Renal cortex interstitium (tissue), 15 donors: ENCODE measurements around the gene GPATCH8. TPM values are rescaled to one million over a fixed set of nuclear protein-coding genes. Genes with fewer than 3 reads are reported as not detected.
"Not testable (repeated sequence)": the region's sequence is repeated elsewhere in the genome, so short reads cannot be mapped to it uniquely, and the experiment has no call there.

Source experiments
- DNase-seq, 11 donors: peaks; one replicate each; pipeline ENCODE4 v3.0.0-alpha.2; 2013; ENCODE audit warnings: low read depth in 9 of 11, low spot score in 4 of 11; ENCODE audit errors: extremely low read depth in 1 of 11
- long read RNA-seq, 16 experiments: transcript quantifications; one replicate each; lab custom pipeline, GENCODE V29; 2026
- polyA plus RNA-seq, 3 donors: library from polyadenylated mRNA; unstranded; fragments of 120-200 nt; gene quantifications; one replicate each; pipeline ENCODE4 v1.2.1, GENCODE V29; 2013; ENCODE audit not compliant: insufficient read length in 3 of 3

The GPATCH8 gene
- polyA plus RNA-seq = 10 to 100 TPM; 41.5 to 54.5 (median 44.5) TPM
- long read RNA-seq, donor 1, full-length matches to known transcripts = 3 of 3 reads
- long read RNA-seq, donor 1, partial matches to known transcripts = 0 of 3 reads
- long read RNA-seq, donor 1, other reads (novel, unspliced or antisense) = 0 of 3 reads
- long read RNA-seq, donor 2, full-length matches to known transcripts = 3 of 3 reads
- long read RNA-seq, donor 2, partial matches to known transcripts = 0 of 3 reads
- long read RNA-seq, donor 2, other reads (novel, unspliced or antisense) = 0 of 3 reads
- long read RNA-seq, donor 3, full-length matches to known transcripts = 6 of 6 reads
- long read RNA-seq, donor 3, partial matches to known transcripts = 0 of 6 reads
- long read RNA-seq, donor 3, other reads (novel, unspliced or antisense) = 0 of 6 reads
- long read RNA-seq, donor 4, full-length matches to known transcripts = 6 of 6 reads
- long read RNA-seq, donor 4, partial matches to known transcripts = 0 of 6 reads
- long read RNA-seq, donor 4, other reads (novel, unspliced or antisense) = 0 of 6 reads
- long read RNA-seq, donor 5 = 0 reads
- long read RNA-seq, donor 6, full-length matches to known transcripts = 6 of 6 reads
- long read RNA-seq, donor 6, partial matches to known transcripts = 0 of 6 reads
- long read RNA-seq, donor 6, other reads (novel, unspliced or antisense) = 0 of 6 reads
- long read RNA-seq, donor 7, full-length matches to known transcripts = 2 of 8 reads
- long read RNA-seq, donor 7, partial matches to known transcripts = 6 of 8 reads
- long read RNA-seq, donor 7, other reads (novel, unspliced or antisense) = 0 of 8 reads
- long read RNA-seq, donor 8 = 0 reads
- long read RNA-seq, donor 9, full-length matches to known transcripts = 9 of 9 reads
- long read RNA-seq, donor 9, partial matches to known transcripts = 0 of 9 reads
- long read RNA-seq, donor 9, other reads (novel, unspliced or antisense) = 0 of 9 reads
- long read RNA-seq, donor 10, full-length matches to known transcripts = 3 of 3 reads
- long read RNA-seq, donor 10, partial matches to known transcripts = 0 of 3 reads
- long read RNA-seq, donor 10, other reads (novel, unspliced or antisense) = 0 of 3 reads
- long read RNA-seq, donor 11, full-length matches to known transcripts = 5 of 5 reads
- long read RNA-seq, donor 11, partial matches to known transcripts = 0 of 5 reads
- long read RNA-seq, donor 11, other reads (novel, unspliced or antisense) = 0 of 5 reads
- long read RNA-seq, donor 12, full-length matches to known transcripts = 1 of 1 reads
- long read RNA-seq, donor 12, partial matches to known transcripts = 0 of 1 reads
- long read RNA-seq, donor 12, other reads (novel, unspliced or antisense) = 0 of 1 reads
- long read RNA-seq, donor 13 = 0 reads
- long read RNA-seq, donor 14, full-length matches to known transcripts = 6 of 6 reads
- long read RNA-seq, donor 14, partial matches to known transcripts = 0 of 6 reads
- long read RNA-seq, donor 14, other reads (novel, unspliced or antisense) = 0 of 6 reads
- long read RNA-seq, donor 15, full-length matches to known transcripts = 2 of 2 reads
- long read RNA-seq, donor 15, partial matches to known transcripts = 0 of 2 reads
- long read RNA-seq, donor 15, other reads (novel, unspliced or antisense) = 0 of 2 reads
- long read RNA-seq, donor 16, full-length matches to known transcripts = 21 of 30 reads
- long read RNA-seq, donor 16, partial matches to known transcripts = 0 of 30 reads
- long read RNA-seq, donor 16, other reads (novel, unspliced or antisense) = 9 of 30 reads

DNA sequence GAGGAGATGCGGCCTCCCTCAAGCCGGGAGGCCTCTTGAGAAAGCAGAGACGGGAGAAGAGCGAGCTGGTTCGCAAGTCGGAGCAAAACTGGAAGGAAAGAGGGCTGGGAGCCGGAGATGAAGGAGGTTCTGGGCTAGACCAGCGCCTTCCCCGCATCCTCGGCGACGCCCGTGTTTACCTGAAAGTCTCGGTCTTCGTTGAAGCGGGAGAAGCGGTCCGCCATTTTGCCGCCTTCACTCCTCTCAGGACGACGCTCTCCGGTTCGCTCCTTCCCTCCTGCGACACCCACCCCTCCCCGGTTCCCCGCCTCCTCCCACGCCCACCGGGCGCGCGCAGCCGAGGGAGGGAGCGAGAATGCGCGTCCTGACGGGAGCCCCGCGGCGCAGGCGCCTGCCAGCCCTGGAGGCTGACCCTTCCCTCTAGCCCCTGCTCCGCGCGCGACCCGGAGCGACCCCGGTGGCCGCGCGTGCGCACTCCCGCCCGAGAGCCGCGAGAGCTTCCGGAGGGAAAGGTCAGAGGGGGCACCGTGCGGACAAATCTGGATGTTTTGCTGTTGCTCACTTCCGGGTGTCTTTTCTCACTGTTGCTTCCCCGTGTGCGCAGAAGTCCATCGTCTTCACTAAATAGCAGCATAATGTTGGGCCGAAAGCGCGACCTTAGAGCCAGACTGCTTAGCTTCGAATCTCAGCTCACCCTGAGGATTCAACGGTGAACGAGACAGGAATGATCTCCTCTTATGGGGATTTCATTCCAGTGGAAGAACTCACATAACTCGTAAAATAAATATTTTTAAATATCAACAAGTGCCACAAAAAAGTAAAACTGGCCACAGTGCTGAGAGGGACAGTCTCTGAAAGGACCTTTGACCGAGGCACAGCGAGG lies at the start of gene GPATCH8:
TSS of gene GPATCH8 (minus strand) at position 260 of the 883 bp plus-strand sequence. CDS start at position 224, 36 bp downstream.
- DNase-seq = peak; percentile 81 to 95 (median 91)

GRCh38 chr17:44552361-44552760 lies 49.2 kb upstream of the GPATCH8 start:
- DNase-seq = no peak

GRCh38 chr17:44549686-44550085 lies 46.5 kb upstream of the GPATCH8 start:
- DNase-seq = no peak

- no peak for DNase-seq
These were observed 45.4 kb upstream of the GPATCH8 start for GRCh38 chr17:44548376-44549230.

DNA sequence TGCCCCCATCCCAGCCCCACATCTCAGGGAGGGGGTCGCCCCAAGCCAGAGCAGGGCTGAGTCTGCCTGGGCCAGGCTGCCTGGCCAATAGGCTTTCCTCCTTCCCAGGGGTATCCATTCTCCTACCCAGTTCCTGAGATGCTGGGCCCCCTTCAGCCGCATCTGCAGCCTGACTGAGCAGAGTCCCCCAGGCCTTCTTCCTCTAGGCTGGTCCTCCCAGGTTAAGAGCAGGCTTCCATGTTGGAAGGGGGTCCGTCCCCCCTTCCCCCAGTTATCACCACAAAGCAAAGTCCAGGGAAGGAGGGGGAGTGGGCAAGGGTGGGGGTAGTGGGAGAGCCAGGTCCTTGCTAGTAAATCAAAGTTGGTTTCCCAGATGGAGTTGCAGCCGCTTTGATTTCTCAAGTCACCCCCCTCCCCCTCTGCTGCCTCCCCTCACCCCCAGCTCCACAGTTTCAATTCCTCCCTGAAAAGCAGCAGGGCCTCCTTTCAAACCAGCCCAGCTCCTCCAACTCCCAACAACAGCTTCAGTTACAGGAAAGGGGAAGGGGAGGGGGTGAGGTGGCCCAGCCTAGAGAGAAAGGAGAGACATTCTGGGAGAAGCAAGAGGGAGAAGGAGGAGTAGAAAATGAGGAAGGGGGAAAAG lies 44.5 kb upstream of the GPATCH8 start:
- peak in 7 of 11 donors; percentile 67 to 87 (median 78) for DNase-seq

DNA sequence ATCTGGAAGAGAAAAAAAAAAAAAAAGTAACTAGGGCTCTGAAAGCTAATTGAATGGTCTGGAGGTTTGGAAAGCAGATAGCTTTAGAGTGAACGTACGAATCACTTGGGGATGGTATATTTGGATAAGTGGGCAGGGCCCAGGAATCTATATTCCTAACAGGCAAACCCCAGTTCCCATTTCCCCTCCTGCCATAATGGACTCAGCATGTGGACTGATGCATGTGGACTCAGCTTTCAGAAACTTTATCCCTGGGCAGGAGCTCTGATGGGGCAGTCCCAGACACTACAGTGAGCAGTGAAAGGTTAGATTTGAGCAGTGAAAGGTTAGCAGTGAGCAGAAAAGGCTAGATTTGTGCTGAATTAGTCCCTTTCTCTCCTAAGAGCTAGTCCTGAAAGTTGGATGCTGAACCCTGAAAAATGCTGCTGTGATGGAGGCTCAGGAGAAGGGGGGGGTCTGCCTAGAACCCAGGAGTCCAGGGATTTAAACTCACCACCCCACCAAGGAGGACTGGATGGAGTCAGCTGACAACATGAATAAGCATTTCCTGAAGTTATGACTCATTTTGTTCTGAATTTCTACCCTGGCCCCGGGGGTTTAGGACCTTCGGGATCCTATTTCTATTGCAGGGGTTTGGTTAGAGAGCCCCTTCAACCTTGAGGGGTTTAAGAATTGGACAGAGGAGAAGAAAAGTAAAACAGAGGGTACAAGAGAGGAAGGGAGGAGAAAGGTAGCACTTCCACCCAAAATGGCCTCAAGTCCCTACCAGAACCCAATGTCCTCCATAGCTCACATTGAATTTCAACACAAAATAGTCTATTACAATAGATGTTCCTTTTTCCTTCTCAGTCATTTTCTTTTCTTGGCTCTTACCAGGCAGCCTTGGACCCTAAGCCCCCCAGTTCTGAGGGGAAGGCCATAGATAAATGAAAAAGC lies 43.7 kb upstream of the GPATCH8 start:
- DNase-seq = no peak

DNA sequence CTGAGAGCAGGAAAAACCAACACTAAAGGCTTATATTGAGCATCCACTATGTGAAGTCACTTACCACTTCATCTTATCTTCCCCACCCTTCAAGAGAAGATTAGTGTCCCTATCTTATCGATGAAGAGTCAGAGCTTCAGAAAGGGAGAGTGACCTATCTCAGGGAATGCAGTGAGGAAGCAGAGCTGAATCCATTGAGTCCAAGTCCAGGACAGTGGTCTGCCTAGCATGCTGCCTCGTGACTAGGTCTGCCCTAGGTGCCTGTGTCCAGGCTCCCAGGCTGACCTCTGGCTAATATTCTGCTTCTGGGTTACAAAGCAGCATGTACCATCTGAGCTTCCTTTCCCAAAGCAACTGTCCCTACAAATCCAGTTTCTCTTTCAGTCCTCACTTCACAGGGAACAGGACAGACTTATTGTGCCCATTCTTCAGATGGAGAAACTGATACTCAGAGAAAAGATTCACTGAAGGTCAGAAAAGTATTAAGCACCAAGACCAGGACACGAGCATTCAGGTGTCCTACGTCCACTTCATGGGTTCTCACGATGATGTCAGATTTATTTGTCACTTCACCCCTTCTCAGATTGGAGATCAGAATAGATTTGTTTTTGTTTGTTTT lies 40.8 kb upstream of the GPATCH8 start:
- DNase-seq = no peak

DNA sequence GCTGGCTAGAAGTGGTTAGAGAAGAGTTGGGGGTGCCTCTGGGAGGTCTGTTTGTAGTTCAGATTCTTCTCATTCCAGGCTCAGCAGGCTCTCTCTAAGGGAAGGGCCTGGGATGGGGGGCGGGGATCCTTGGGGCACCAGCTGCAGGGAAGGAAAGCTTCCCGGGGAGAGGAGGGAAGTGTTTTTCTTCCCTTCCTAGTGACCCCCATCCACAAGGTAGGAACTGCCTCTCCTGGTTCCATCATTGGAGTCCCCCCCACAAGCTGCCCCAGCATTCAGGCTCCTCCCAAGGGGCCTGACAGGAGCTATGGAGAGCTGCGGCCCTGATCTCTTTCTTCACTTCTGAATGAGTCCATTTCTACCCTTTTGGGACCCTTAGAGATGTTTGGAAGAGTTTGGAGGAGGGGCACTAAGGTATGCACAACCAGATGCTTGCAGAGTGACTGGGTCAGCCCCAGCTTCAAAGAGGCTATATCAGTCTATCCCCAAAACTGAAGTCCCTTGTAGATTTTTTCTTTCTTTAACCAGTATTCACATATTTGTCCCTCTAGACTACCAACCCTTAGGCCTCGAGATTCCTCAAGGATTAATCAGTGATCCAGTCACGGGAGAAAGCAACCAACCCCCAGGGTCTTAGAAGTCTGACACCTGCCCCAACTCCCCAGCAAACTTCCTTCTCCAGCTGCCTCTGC lies 40.2 kb upstream of the GPATCH8 start:
- DNase-seq = peak in 8 of 11 donors; percentile 65 to 89 (median 78)

GRCh38 chr17:44541884-44542581 lies 38.8 kb upstream of the GPATCH8 start:
- DNase-seq = no peak

DNA sequence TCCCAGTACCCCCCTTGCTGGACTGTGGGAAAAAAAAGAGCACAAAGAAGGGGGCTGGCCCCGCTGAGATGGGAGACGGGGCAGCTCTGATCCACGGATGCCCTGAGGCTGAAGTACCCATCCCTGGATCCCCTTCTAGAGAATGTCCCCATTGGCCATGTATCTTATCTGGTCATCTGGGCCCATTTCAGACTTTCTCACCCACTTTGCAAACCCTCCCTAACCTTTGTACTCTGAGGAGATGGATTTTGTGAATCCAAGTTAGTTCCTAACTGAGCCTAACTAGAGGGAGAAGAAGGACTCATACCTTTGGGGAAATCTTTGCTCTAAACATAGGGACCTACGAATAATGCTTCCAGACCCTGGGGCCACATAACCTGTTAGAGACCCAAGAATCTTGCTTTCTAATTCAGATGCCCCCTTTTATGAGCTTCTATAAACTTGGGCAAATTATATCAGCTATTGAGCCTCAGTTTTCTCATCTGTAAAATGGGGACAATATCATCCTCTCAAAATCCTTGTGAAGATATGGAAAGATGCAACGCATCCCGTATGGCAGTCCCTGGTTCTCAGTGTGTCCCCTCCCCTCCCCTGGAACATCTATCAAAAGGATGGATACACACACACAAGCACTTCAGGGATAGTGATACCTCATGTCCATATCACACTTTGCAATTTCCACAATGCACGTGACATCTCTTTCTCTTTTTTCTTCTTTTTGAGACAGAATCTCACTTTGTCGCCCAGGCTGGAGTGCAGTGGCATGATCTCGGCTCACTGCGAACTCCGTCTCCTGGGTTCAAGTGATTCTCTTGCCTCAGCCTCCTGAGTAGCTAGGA lies 37.3 kb upstream of the GPATCH8 start:
- DNase-seq = no peak

DNA sequence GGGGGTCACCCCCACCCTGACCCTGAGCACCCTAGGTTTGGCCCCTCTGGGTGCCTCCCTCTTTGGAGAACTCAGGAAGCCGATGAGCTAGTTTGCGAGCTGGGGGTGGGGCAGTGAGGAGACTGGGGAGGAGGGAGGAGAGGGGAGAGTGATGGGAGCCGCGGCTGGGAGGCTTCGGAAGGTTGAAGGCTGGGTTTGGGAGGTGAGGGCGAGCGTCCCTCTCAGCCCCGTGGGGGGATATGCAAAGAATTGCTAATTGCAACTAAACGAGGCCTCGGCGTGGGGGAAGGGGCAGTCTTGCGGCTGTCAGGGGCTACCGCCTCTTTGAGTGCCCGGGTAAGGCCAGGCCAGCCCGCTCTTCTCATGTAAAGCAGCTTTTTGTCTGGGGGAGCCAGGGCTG lies 36.5 kb upstream of the GPATCH8 start:
- DNase-seq = no peak

DNA sequence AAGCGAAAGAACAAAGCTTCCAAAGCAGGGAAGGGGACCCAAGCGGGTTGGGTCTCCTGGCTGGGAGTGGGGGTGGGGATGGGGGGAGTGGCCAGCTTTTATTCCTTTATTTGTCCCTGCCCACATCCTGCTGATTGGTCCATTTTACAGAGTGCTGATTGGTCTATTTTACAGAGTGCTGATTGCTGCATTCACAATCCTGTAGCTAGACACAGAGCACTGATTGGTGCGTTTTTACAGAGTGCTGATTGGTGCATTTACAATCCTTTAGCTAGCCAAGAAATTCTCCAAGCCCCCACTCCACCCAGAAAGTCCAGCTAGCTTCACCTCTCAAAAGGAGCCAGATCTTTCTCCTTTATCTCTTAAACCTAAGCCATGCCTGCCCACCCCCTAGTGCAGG lies 34.7 kb upstream of the GPATCH8 start:
- DNase-seq = not testable (repeated sequence)
